Neural crest cell (in vitro differentiated cells): ENCODE data around the gene SMYD4. TPM values are rescaled to one million over a fixed set of nuclear protein-coding genes. Genes with fewer than 3 reads are reported as not detected.
"Not testable (repeated sequence)": the region's sequence is repeated elsewhere in the genome, so short reads cannot be mapped to it uniquely, and the experiment has no call there.

Source experiments
- DNase-seq: peaks from one replicate; pipeline ENCODE4 v3.0.0; 2021; ENCODE audit warnings: low read depth, mixed read lengths, low spot score
- H3K27ac Mint-ChIP-seq: one replicate; pipeline ENCODE4 v1.8.0; 2021; ENCODE audit warnings: mild to moderate bottlenecking, mixed read lengths; ENCODE audit not compliant: unreplicated experiment
- H3K27me3 Mint-ChIP-seq: 2 replicates; pipeline ENCODE4 v1.8.0; 2021; ENCODE audit warnings: low read depth, mild to moderate bottlenecking, mixed read lengths
- H3K36me3 Mint-ChIP-seq: 2 replicates; pipeline ENCODE4 v1.8.0; 2021; ENCODE audit warnings: low read depth, mild to moderate bottlenecking, mixed read lengths
- H3K4me1 Mint-ChIP-seq: 2 replicates; pipeline ENCODE4 v1.8.0; 2021; ENCODE audit warnings: mixed read lengths
- H3K4me3 Mint-ChIP-seq: one replicate; pipeline ENCODE4 v1.8.0; 2021; ENCODE audit warnings: mild to moderate bottlenecking, mixed read lengths
- H3K9me3 Mint-ChIP-seq: 2 replicates; pipeline ENCODE4 v1.8.0; 2021; ENCODE audit warnings: mixed read lengths
- CTCF ChIP-seq: fragments of 200-600 bp; sonication (generic); conservative IDR thresholded peaks from 2 replicates; pipeline ENCODE4 v1.5.0; 2021; ENCODE audit warnings: antibody characterized with exemption, mild to moderate bottlenecking
- total RNA-seq: library from RNA; stranded (reverse); gene quantifications from 2 replicates; pipeline ENCODE4 v1.2.1, GENCODE V29; 2021

The SMYD4 gene
- total RNA-seq, 1 donor from 2014 or later: 32.2 TPM

- H3K4me3 Mint-ChIP-seq: no peak overlapping the region
- peaks cover 4% of the 10 kb centered on the region for H3K27me3 Mint-ChIP-seq
- no peak for TF ChIP-seq CTCF
- H3K4me1 Mint-ChIP-seq: peaks cover 11% of the 10 kb centered on the region
- no peaks in the 10 kb centered on the region for H3K36me3 Mint-ChIP-seq
- no peak for DNase-seq
- no peak overlapping the region for H3K27ac Mint-ChIP-seq
- no peaks in the 10 kb centered on the region for H3K9me3 Mint-ChIP-seq
Observed at GRCh38 chr17:1773696-1774181, 56.0 kb downstream of the SMYD4 start.

- not testable (repeated sequence) for H3K27ac Mint-ChIP-seq, H3K27me3 Mint-ChIP-seq, DNase-seq, H3K4me3 Mint-ChIP-seq, H3K36me3 Mint-ChIP-seq, H3K9me3 Mint-ChIP-seq
- H3K4me1 Mint-ChIP-seq: peaks cover 11% of the 10 kb centered on the region
Observed at GRCh38 chr17:1773000-1773695, 56.6 kb downstream of the SMYD4 start.

- Mint-ChIP-seq H3K4me1 (peaks cover 14% of the 10 kb centered on the region), H3K4me3 (peak overlapping the region; percentile 31), H3K9me3 (no peaks in the 10 kb centered on the region), H3K27me3 (peaks cover 4% of the 10 kb centered on the region), H3K27ac (no peak overlapping the region), H3K36me3 (no peaks in the 10 kb centered on the region)
- TF ChIP-seq CTCF: no peak
- DNase-seq: no peak
Observed at GRCh38 chr17:1769822-1770477, 59.8 kb downstream of the SMYD4 start.

GRCh38 chr17:1767358-1767757, 62.3 kb downstream of the SMYD4 start:
- peaks cover 4% of the 10 kb centered on the region for H3K27me3 Mint-ChIP-seq
- TF ChIP-seq CTCF: peak; percentile 22
- no peak for DNase-seq
- H3K27ac Mint-ChIP-seq: no peak overlapping the region
- peaks cover 32% of the 10 kb centered on the region for H3K4me1 Mint-ChIP-seq
- H3K36me3 Mint-ChIP-seq: no peaks in the 10 kb centered on the region
- H3K4me3 Mint-ChIP-seq: no peak overlapping the region
- H3K9me3 Mint-ChIP-seq: no peaks in the 10 kb centered on the region

GRCh38 chr17:1766382-1767135, 63.1 kb downstream of the SMYD4 start:
- no peak overlapping the region for H3K4me3 Mint-ChIP-seq
- no peak overlapping the region for H3K27ac Mint-ChIP-seq
- peaks cover 4% of the 10 kb centered on the region for H3K27me3 Mint-ChIP-seq
- H3K4me1 Mint-ChIP-seq: peaks cover 40% of the 10 kb centered on the region
- H3K9me3 Mint-ChIP-seq: no peaks in the 10 kb centered on the region
- DNase-seq: no peak
- TF ChIP-seq CTCF: no peak
- H3K36me3 Mint-ChIP-seq: no peaks in the 10 kb centered on the region
